Kidney epithelial cell (primary cell): ENCODE data around the gene ATP2A2. TPM values are rescaled to one million over a fixed set of nuclear protein-coding genes. Genes with fewer than 3 reads are reported as not detected.

Experiments
- DNase-seq: peaks from one replicate; pipeline ENCODE4 v3.0.0-alpha.2; 2010; ENCODE audit warnings: low read depth
- H3K27me3 ChIP-seq: 2 replicates; pipeline ENCODE4 v1.6.0; 2011; ENCODE audit warnings: low read length; ENCODE audit not compliant: control insufficient read depth, insufficient read depth
- H3K36me3 ChIP-seq: 2 replicates; pipeline ENCODE4 v1.5.1; 2011; ENCODE audit warnings: low read length; ENCODE audit not compliant: control insufficient read depth, insufficient read depth
- H3K4me3 ChIP-seq: 2 replicates; pipeline ENCODE4 v1.5.1; 2011; ENCODE audit warnings: low read depth, mild to moderate bottlenecking, control low read depth, low read length
- CTCF ChIP-seq: IDR thresholded peaks from 2 replicates; pipeline ENCODE4 v1.5.1; 2011; ENCODE audit warnings: mild to moderate bottlenecking, moderate library complexity, low read length, control low read depth, inconsistent platforms; ENCODE audit not compliant: insufficient read depth, poor library complexity, severe bottlenecking
- total RNA-seq: library from RNA; depleted of rRNA; stranded (reverse); fragments of >200 nt; gene quantifications from 2 replicates; pipeline ENCODE4 v1.2.3, GENCODE V29; 2015

The ATP2A2 gene
- total RNA-seq, result 128 and 143 TPM in 2 replicates

DNA sequence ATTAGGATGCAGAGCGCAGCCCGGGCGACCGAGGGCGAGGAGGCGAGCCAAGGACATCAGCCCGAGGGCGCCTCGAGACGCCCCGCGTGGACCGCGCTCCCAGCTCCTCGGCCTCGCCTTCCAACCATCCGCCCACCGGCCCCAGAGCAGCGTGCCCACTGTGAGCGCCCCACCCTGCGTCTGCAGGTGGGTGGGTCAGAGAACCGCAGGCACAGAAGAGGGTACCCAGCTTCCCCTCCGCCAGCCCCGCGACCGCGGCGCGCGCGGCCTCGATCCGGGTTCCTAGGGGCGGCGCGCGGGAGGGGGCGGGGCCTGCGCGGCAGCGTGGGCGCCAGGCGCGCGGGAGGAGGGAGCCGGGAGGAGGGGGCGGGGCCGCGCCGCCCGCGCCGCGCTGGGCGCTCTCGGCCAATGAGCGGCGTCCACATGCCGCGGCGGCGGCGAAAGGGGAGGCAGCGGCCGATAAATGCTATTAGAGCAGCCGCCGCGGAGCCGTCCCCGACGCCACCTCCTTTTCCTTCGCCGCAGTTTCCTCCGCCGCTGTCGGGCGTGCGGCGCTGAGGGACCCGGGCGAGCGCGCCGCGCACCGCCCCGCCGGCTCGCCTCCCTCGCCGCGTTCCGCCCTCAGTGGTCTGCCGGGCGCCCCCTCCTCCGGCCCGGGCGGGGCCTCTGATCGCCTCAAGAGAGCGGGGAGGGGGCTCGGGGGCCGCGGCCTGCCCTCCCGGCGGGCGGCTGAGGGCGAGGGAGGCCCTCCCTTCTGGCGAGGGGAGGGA lies at the start of gene ATP2A2:
Gene ATP2A2 (plus strand): TSS at position 469 of the 770 bp plus-strand sequence. CDS start 543 bp downstream, outside the sequence.
- peak; percentile 37 for DNase-seq
- Histone ChIP-seq H3K36me3 (no peaks in the 10 kb centered on the region), H3K4me3 (peak within 1 kb of the TSS; percentile 83), H3K27me3 (no peaks in the 10 kb centered on the region)
- TF ChIP-seq CTCF, result no peak

DNA sequence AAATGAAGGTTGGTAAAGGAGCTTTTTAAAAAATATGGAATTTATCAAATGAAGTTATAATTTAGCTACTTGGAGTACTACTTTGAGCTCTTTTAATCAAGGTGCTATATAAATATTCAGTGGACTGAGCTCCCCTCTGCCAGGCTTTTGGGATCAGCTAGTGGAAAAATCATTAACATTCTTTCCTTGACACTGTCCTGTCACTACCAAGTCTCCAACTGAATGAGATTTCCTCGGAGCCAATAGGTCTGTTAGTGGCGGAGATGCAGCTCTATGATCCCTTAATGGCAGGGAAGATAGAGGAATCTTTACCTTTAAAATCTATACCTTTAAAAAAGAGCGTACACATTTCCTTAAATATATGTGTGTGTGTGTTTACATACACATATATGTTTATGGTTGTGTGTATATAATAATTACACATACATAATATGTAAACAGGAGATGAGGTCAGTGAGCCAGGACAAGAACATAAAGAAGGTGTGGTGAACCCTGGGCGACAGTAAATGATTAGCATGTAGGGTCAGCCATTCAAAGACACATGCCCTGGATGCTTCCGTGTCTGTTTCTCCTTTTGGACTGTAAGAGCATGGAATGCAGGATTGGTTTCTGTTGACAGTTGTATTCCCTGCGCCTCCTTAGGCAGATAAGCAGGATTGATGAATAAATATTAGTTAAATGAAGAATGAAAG lies 47.7 kb upstream of the ATP2A2 start:
- Histone ChIP-seq H3K4me3 (no peak overlapping the region), H3K27me3 (no peaks in the 10 kb centered on the region), H3K36me3 (no peaks in the 10 kb centered on the region)
- no peak for DNase-seq
- no peak for TF ChIP-seq CTCF

GRCh38 chr12:110234331-110234751 lies 46.7 kb upstream of the ATP2A2 start:
- H3K27me3 ChIP-seq, result no peaks in the 10 kb centered on the region
- no peak for DNase-seq
- H3K36me3 ChIP-seq, result no peaks in the 10 kb centered on the region
- TF ChIP-seq CTCF, result no peak
- no peak overlapping the region for H3K4me3 ChIP-seq

DNA sequence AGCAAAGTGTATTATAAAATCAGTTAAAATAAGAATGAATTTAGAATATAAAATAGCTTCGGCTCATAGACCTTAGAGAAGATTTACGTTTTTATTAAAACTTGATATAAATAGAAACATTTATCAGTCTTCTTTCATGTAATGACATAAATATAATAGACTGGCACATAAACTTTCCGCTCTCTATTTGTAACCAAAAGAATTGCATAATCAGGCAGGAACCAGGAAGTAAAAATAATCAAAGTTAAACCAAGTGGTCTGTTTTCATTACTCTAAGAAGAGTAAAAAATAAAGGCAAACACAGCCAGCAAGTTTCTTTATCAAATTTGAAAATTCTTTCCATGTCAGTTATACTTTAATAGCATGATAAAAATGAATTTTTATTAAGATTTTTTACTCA lies 46.3 kb upstream of the ATP2A2 start:
- no peaks in the 10 kb centered on the region for H3K27me3 ChIP-seq
- H3K36me3 ChIP-seq, result no peaks in the 10 kb centered on the region
- TF ChIP-seq CTCF, result no peak
- no peak for DNase-seq
- no peak overlapping the region for H3K4me3 ChIP-seq

- no peak for DNase-seq
- no peak for TF ChIP-seq CTCF
- Histone ChIP-seq H3K27me3 (no peaks in the 10 kb centered on the region), H3K4me3 (no peak overlapping the region), H3K36me3 (no peaks in the 10 kb centered on the region)
Observed at GRCh38 chr12:110235383-110235782, 45.7 kb upstream of the ATP2A2 start.
